Endothelial cell of hepatic sinusoid (primary cell): Measurements from ENCODE around the gene PRSS50.

Experiments used
- in situ Hi-C: cut with HindIII; loops from 2 replicates; pipeline ENCODE4 v1.10.0; 2017; ENCODE audit warnings: low sequenced_read_pairs

The PRSS50 gene

GRCh38 chr3:46729038-46729437 is 11.4 kb upstream of the PRSS50 start:
- in situ Hi-C loops, result no loop called here

GRCh38 chr3:46725621-46726314 is 8.1 kb upstream of the PRSS50 start:
- in situ Hi-C loops, result no loop called here

GRCh38 chr3:46724424-46724823 is 6.8 kb upstream of the PRSS50 start:
- in situ Hi-C loops, result no loop called here

- in situ Hi-C loops, result no loop called here
Observed at GRCh38 chr3:46722443-46722842, 4.8 kb upstream of the PRSS50 start.

GRCh38 chr3:46721009-46721408 is 3.3 kb upstream of the PRSS50 start:
- in situ Hi-C loops, result no loop called here

- in situ Hi-C loops, result no loop called here
Observed at GRCh38 chr3:46719735-46720271, 2.1 kb upstream of the PRSS50 start.

GRCh38 chr3:46719044-46719565 is 1.4 kb upstream of the PRSS50 start:
- in situ Hi-C loops, result no loop called here

- in situ Hi-C loops, result no loop called here
Observed at GRCh38 chr3:46716461-46717441, 918 bp downstream of the PRSS50 start.

- in situ Hi-C loops, result no loop called here
Observed at GRCh38 chr3:46715507-46716175, 2.0 kb downstream of the PRSS50 start.

GRCh38 chr3:46714728-46715506 is 2.8 kb downstream of the PRSS50 start:
- in situ Hi-C loops, result no loop called here

- in situ Hi-C loops, result no loop called here
Observed at GRCh38 chr3:46713898-46714552, 3.6 kb downstream of the PRSS50 start.

GRCh38 chr3:46713050-46713897 is 4.4 kb downstream of the PRSS50 start:
- in situ Hi-C loops, result no loop called here

- in situ Hi-C loops, result no loop called here
Observed at GRCh38 chr3:46712191-46713049, 5.2 kb downstream of the PRSS50 start.

GRCh38 chr3:46711760-46712159 is 5.9 kb downstream of the PRSS50 start:
- in situ Hi-C loops, result no loop called here

- in situ Hi-C loops, result no loop called here
Observed at GRCh38 chr3:46711305-46711704, 6.4 kb downstream of the PRSS50 start.

- in situ Hi-C loops, result no loop called here
Observed at GRCh38 chr3:46710671-46711295, 6.9 kb downstream of the PRSS50 start.

- in situ Hi-C loops, result no loop called here
Observed at GRCh38 chr3:46710229-46710628, 7.4 kb downstream of the PRSS50 start.
